GM18508 (cell line): ENCODE results near the gene CLGN.

Experiments used
- ATAC-seq: cut with Tn5 transposase; IDR thresholded peaks from one replicate; pipeline ENCODE4 v1.9.1; 2021; ENCODE audit warnings: moderate number of reproducible peaks; ENCODE audit not compliant: insufficient read depth, unreplicated experiment

Gene CLGN

DNA sequence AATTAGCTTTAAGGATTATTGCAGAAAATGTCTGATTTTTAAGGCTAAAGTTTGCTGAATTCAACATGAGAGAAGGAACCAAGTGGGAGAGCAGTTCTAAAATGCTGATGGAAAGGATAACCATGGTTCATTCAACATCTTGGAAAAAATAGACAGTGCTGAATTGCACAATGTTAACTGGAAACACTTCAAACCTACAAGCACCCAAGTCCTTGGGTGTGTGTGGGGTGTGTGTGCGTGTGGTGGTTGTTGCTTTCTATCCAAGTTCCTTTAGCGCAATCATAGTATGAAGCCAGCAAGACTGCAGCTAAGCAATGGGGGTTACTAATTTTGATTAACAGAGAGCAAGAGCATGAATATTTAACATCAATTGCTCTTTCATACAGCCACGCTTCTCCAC is 83.3 kb downstream of the CLGN start:
- ATAC-seq = no peak

DNA sequence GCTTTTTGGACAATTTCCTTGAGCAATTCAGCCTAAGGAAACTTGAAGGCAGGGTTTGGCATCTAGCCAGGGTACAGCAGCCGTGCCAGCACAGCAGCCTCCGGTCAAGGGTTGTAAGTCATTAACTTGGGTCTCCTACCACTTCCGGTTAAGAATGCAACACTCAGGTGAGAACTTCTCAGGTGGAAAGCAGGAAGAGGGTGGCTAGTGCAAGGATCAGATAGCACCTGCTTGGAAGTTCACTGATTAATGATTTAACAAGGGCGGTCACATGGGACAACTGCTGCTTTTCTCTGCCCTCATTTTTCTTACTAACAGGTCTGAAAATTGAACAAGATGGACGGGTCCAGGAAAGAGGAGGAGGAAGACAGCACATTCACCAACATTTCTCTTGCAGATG is 84.1 kb downstream of the CLGN start:
- ATAC-seq = peak; percentile 90

DNA sequence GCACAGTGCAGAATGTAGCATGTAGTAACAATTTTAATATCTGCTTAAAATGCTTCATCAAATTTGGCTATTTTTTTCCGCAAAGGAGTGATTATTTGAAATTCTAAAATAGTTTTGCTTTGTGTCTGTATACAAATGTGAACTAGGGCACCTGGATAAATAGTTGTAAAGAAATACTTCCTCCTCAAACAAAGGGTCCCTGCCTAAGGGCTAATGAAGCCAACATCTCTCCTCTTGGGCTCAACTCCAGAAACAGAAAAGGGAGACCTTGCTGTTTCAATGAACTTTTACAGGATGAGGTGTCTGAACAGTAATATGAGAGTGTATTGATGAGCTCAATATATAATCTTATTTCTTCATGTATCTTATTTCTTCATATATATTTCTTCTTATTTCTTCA is 84.8 kb downstream of the CLGN start:
- ATAC-seq = no peak
